ENCODE data around the gene COL4A6.

- TF ChIP-seq, protein P1, sequence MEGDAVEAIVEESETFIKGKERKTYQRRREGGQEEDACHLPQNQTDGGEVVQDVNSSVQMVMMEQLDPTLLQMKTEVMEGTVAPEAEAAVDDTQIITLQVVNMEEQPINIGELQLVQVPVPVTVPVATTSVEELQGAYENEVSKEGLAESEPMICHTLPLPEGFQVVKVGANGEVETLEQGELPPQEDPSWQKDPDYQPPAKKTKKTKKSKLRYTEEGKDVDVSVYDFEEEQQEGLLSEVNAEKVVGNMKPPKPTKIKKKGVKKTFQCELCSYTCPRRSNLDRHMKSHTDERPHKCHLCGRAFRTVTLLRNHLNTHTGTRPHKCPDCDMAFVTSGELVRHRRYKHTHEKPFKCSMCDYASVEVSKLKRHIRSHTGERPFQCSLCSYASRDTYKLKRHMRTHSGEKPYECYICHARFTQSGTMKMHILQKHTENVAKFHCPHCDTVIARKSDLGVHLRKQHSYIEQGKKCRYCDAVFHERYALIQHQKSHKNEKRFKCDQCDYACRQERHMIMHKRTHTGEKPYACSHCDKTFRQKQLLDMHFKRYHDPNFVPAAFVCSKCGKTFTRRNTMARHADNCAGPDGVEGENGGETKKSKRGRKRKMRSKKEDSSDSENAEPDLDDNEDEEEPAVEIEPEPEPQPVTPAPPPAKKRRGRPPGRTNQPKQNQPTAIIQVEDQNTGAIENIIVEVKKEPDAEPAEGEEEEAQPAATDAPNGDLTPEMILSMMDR (IDR thresholded peaks at IDR 0.05 in 2 of 3, conservative IDR thresholded peaks at IDR 0.05 in 1 of 3; ENCODE audit: control insufficient read depth in 2 of 3, extremely low read depth in 1 of 3, insufficient read depth in 1 of 3, low read depth in 3 of 3, low read length in 3 of 3), result no peak
- TF ChIP-seq, protein P2, sequence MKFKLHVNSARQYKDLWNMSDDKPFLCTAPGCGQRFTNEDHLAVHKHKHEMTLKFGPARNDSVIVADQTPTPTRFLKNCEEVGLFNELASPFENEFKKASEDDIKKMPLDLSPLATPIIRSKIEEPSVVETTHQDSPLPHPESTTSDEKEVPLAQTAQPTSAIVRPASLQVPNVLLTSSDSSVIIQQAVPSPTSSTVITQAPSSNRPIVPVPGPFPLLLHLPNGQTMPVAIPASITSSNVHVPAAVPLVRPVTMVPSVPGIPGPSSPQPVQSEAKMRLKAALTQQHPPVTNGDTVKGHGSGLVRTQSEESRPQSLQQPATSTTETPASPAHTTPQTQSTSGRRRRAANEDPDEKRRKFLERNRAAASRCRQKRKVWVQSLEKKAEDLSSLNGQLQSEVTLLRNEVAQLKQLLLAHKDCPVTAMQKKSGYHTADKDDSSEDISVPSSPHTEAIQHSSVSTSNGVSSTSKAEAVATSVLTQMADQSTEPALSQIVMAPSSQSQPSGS (IDR thresholded peaks at IDR 0.05; ENCODE audit: low read length), result no peak
- no peak for TF ChIP-seq HDAC2 (IDR thresholded peaks at IDR 0.05)
- no peak for TF ChIP-seq EP300 (IDR thresholded peaks at IDR 0.05; ENCODE audit: borderline replicate concordance in 1 of 2, control insufficient read depth in 1 of 2, low read depth in 2 of 2, low read length in 2 of 2)
- TF ChIP-seq, protein P3, sequence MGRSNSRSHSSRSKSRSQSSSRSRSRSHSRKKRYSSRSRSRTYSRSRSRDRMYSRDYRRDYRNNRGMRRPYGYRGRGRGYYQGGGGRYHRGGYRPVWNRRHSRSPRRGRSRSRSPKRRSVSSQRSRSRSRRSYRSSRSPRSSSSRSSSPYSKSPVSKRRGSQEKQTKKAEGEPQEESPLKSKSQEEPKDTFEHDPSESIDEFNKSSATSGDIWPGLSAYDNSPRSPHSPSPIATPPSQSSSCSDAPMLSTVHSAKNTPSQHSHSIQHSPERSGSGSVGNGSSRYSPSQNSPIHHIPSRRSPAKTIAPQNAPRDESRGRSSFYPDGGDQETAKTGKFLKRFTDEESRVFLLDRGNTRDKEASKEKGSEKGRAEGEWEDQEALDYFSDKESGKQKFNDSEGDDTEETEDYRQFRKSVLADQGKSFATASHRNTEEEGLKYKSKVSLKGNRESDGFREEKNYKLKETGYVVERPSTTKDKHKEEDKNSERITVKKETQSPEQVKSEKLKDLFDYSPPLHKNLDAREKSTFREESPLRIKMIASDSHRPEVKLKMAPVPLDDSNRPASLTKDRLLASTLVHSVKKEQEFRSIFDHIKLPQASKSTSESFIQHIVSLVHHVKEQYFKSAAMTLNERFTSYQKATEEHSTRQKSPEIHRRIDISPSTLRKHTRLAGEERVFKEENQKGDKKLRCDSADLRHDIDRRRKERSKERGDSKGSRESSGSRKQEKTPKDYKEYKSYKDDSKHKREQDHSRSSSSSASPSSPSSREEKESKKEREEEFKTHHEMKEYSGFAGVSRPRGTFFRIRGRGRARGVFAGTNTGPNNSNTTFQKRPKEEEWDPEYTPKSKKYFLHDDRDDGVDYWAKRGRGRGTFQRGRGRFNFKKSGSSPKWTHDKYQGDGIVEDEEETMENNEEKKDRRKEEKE (IDR thresholded peaks at IDR 0.05), result no peak
- TF ChIP-seq ASH2L (IDR thresholded peaks at IDR 0.05; ENCODE audit: borderline replicate concordance, low read depth), result no peak
- no peak for TF ChIP-seq TCF3 (IDR thresholded peaks at IDR 0.05; ENCODE audit: borderline replicate concordance, insufficient read depth, low read depth, low read length)
- no peak for TF ChIP-seq EZH2 (IDR thresholded peaks at IDR 0.05; ENCODE audit: borderline replicate concordance, control insufficient read depth, low read depth, low read length)
- no peak for TF ChIP-seq POLR2A (IDR thresholded peaks at IDR 0.05; ENCODE audit: low read depth, low read length)
- TF ChIP-seq POLR2AphosphoS5 (IDR thresholded peaks at IDR 0.05; ENCODE audit: low read length), result no peak
- no peak for TF ChIP-seq POU2F2 (IDR thresholded peaks at IDR 0.05; ENCODE audit: borderline replicate concordance, low read depth, low read length)
- TF ChIP-seq ZBTB40 (IDR thresholded peaks at IDR 0.05; ENCODE audit: borderline replicate concordance), result no peak
Measured at GRCh38 chrX:108313669-108314068, 124.6 kb downstream of the COL4A6 start.
